Fibroblast of lung (primary cell): Measurements from ENCODE around the gene TUT1. TPM values are rescaled to one million over a fixed set of nuclear protein-coding genes. Genes with fewer than 3 reads are reported as not detected.
"Not testable (repeated sequence)": the region's sequence is repeated elsewhere in the genome, so short reads cannot be mapped to it uniquely, and the experiment has no call there.

Experiments
- DNase-seq, 2 donors: peaks; one replicate each; pipeline versions ENCODE4 v3.0.0 to v3.0.0-alpha.2; 2010; ENCODE audit warnings: low read depth in 2 of 2
- H2AFZ ChIP-seq: 2 replicates; pipeline ENCODE4 v1.5.1; 2012; ENCODE audit warnings: low read length, control low read depth, inconsistent platforms
- H3K27ac ChIP-seq: 2 replicates; pipeline ENCODE4 v1.5.1; 2011; ENCODE audit warnings: low read length, control low read depth; ENCODE audit not compliant: insufficient read depth
- H3K27me3 ChIP-seq: 2 replicates; pipeline ENCODE4 v1.5.1; 2011; ENCODE audit warnings: mild to moderate bottlenecking, low read length; ENCODE audit not compliant: control insufficient read depth, insufficient read depth
- H3K36me3 ChIP-seq: 2 replicates; pipeline ENCODE4 v1.5.1; 2011; ENCODE audit warnings: low read length; ENCODE audit not compliant: control insufficient read depth, insufficient read depth
- H3K4me1 ChIP-seq: 2 replicates; pipeline ENCODE4 v1.5.1; 2011; ENCODE audit warnings: low read length; ENCODE audit not compliant: control insufficient read depth, insufficient read depth; ENCODE audit errors: extremely low read depth
- H3K4me2 ChIP-seq: 2 replicates; pipeline ENCODE4 v1.5.1; 2011; ENCODE audit warnings: low read length, control low read depth; ENCODE audit not compliant: insufficient read depth; ENCODE audit errors: extremely low read depth
- H3K4me3 ChIP-seq, 4 experiments: fragments of 200-600 bp in 1 of 4; sonication (generic) in 1 of 4; replicated peaks in 1 of 4; 2 replicates each; pipeline ENCODE4 v1.5.1; 2011 to 2016; ENCODE audit warnings: low read length in 4 of 4, low read depth in 3 of 4, mild to moderate bottlenecking in 3 of 4, control low read depth in 2 of 4, inconsistent platforms in 1 of 4, mixed read lengths in 1 of 4; ENCODE audit not compliant: insufficient read depth in 1 of 4; ENCODE audit errors: control extremely low read depth in 1 of 4
- H3K79me2 ChIP-seq: 2 replicates; pipeline ENCODE4 v1.5.1; 2012; ENCODE audit warnings: mild to moderate bottlenecking, low read length, inconsistent platforms; ENCODE audit not compliant: control insufficient read depth, insufficient read depth
- H3K9ac ChIP-seq: 2 replicates; pipeline ENCODE4 v1.5.1; 2011; ENCODE audit warnings: mild to moderate bottlenecking, low read length, control low read depth; ENCODE audit not compliant: insufficient read depth
- H3K9me3 ChIP-seq: 2 replicates; pipeline ENCODE4 v1.5.1; 2012; ENCODE audit warnings: low read depth, low read length; ENCODE audit not compliant: control insufficient read depth, insufficient read depth
- H4K20me1 ChIP-seq: 2 replicates; pipeline ENCODE4 v1.5.1; 2011; ENCODE audit warnings: low read length; ENCODE audit not compliant: control insufficient read depth, insufficient read depth; ENCODE audit errors: extremely low read depth
- EZH2 ChIP-seq: IDR thresholded peaks from 2 replicates; pipeline ENCODE4 v1.5.1; 2012; ENCODE audit warnings: low read length, control low read depth, mild to moderate bottlenecking; ENCODE audit errors: missing control alignments
- polyA plus RNA-seq, 2 donors: library from polyadenylated mRNA; depleted of rRNA in 1 of 2; stranded (reverse) in 1 of 2; unstranded in 1 of 2; fragments of >200 nt; gene quantifications; 2 replicates each; pipeline ENCODE4 v1.2.1, GENCODE V29; 2011 to 2012; ENCODE audit warnings: missing spikeins in 1 of 2
- total RNA-seq: library from RNA; depleted of rRNA; stranded (reverse); fragments of >200 nt; gene quantifications from 2 replicates; pipeline ENCODE4 v1.2.1, GENCODE V29; 2014
- TF ChIP-seq, protein P1 (sequence below), 2 donors: IDR thresholded peaks in 1 of 2; conservative IDR thresholded peaks in 1 of 2; 1 replicate in 1 of 2; 2 replicates in 1 of 2; pipeline ENCODE4 v1.5.1; 2011 to 2012; ENCODE audit warnings: low read length in 2 of 2, control low read depth in 1 of 2, inconsistent platforms in 1 of 2, low read depth in 1 of 2, mild to moderate bottlenecking in 1 of 2

TUT1 gene
- total and polyA plus RNA-seq, 2 donors (not counting 1 experiment from before 2014, with no cell fraction given), result 5.5 to 7.8 TPM

DNA sequence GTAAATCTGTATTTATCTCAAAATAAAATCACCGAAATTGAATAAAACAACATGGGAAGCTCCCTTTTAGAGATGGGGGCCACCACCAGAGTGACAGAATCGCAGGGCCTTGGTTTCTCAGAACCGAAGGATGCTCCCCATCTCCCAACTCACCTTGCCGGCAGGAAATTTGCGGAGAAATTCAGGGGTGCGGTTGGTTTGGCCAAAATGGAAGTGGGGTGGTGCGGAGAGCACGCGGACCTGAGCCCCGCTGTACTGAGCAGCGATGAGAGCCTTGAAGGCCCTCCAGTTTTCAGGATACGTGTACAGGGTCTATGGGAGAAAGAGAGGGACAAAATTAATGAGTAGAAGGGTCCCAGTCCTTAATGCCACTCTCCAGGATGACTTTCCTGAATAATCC, 18.9 kb downstream of the TUT1 start:
- no peak for DNase-seq
- Histone ChIP-seq H3K9me3 (no peaks in the 10 kb centered on the region), H4K20me1 (no peaks in the 10 kb centered on the region), H3K79me2 (peaks cover 66% of the 10 kb centered on the region), H3K27me3 (no peaks in the 10 kb centered on the region), H3K9ac (peak overlapping the region; percentile 17), H3K27ac (peak overlapping the region; percentile 81), H3K4me1 (peaks cover 13% of the 10 kb centered on the region), H2AFZ (no peak overlapping the region), H3K36me3 (peaks cover 12% of the 10 kb centered on the region), H3K4me3 (peak overlapping the region; percentile 96 to 99 (median 99)), H3K4me2 (peak overlapping the region; percentile 89)
- TF ChIP-seq, protein P1, sequence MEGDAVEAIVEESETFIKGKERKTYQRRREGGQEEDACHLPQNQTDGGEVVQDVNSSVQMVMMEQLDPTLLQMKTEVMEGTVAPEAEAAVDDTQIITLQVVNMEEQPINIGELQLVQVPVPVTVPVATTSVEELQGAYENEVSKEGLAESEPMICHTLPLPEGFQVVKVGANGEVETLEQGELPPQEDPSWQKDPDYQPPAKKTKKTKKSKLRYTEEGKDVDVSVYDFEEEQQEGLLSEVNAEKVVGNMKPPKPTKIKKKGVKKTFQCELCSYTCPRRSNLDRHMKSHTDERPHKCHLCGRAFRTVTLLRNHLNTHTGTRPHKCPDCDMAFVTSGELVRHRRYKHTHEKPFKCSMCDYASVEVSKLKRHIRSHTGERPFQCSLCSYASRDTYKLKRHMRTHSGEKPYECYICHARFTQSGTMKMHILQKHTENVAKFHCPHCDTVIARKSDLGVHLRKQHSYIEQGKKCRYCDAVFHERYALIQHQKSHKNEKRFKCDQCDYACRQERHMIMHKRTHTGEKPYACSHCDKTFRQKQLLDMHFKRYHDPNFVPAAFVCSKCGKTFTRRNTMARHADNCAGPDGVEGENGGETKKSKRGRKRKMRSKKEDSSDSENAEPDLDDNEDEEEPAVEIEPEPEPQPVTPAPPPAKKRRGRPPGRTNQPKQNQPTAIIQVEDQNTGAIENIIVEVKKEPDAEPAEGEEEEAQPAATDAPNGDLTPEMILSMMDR (conservative IDR thresholded peaks at IDR 0.05 in 1 of 2, IDR thresholded peaks at IDR 0.05 in 1 of 2; ENCODE audit: low read depth in 1 of 2, low read length in 2 of 2), result no peak
- TF ChIP-seq EZH2, result no peak

DNA sequence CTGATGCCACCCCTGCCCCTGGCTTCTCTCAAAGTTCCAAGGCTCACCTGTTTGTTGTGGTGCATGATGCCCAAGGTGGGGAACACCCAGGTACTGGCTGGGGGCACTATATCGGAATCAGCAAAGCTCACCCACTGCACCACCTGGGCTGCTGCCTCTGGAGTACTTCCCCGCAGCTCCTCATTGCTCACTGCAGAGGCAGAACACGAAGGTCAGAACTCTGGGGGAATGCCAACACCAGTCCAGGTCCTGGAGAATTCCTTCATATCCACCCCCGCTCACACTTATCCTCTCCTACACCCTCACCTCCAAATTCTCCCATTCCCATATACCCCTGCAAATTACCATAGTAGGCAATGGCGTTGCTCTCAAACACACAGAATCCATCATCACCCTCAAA, 19.8 kb downstream of the TUT1 start:
- Histone ChIP-seq H3K79me2 (peaks cover 75% of the 10 kb centered on the region), H3K4me1 (peaks cover 13% of the 10 kb centered on the region), H3K36me3 (peaks cover 17% of the 10 kb centered on the region), H3K4me2 (peak overlapping the region; percentile 23)
- H2AFZ ChIP-seq, H3K27me3 ChIP-seq, H3K4me3 ChIP-seq, H3K9ac ChIP-seq, H3K27ac ChIP-seq, H3K9me3 ChIP-seq, DNase-seq, H4K20me1 ChIP-seq: not testable (repeated sequence)

DNA sequence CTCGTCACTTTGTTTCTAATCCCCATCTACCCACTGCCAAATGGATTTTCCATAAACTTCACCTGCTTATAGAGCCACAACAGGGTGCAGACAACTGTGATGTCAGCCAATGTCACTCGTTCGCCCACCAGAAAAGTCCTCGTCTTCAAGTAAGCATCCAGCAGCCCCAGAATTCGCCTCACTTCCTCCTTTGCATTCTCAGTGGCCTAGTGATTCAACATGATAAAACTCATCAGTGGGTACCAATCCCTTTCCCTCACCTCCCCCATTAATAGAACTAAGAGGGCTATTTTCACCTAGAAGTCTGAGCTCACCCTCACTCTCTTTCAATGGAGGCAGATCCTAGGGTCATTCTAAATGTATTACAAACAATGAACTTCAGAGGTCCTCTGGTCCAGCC, 20.4 kb downstream of the TUT1 start:
- H3K36me3 ChIP-seq, result peaks cover 17% of the 10 kb centered on the region
- H3K27me3 ChIP-seq, H3K4me3 ChIP-seq, H3K9me3 ChIP-seq, H3K9ac ChIP-seq, H4K20me1 ChIP-seq, H2AFZ ChIP-seq, H3K27ac ChIP-seq, DNase-seq: not testable (repeated sequence)
- peaks cover 13% of the 10 kb centered on the region for H3K4me1 ChIP-seq
- H3K79me2 ChIP-seq, result peaks cover 80% of the 10 kb centered on the region
- peak overlapping the region; percentile 23 for H3K4me2 ChIP-seq

DNA sequence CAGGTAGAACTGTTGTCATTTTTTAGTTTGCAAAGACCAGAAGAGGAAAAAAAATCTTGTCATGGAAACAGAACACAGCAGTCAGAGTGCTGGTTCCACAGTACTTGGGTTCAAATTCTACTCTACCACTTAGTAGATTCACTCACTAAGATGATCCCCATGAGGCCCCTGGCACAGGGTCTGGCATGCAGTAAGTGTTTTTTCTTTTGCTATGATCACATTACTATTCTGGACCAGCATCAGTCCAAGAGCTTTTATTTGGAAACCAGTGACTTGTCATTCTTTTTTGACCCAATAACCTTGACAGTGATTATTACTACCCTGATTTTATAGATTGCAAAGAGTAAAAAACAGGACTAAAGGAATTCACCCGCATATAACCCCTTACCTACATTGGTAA, 21.7 kb downstream of the TUT1 start:
- no peak for DNase-seq
- Histone ChIP-seq H3K4me1 (peaks cover 8% of the 10 kb centered on the region), H3K9me3 (no peaks in the 10 kb centered on the region), H4K20me1 (no peaks in the 10 kb centered on the region), H2AFZ (no peak overlapping the region), H3K4me3 (no peak overlapping the region), H3K9ac (peak overlapping the region; percentile 20), H3K4me2 (no peak overlapping the region), H3K79me2 (peaks cover 77% of the 10 kb centered on the region), H3K27ac (no peak overlapping the region), H3K27me3 (no peaks in the 10 kb centered on the region), H3K36me3 (peaks cover 20% of the 10 kb centered on the region)
- TF ChIP-seq, protein P1 (conservative IDR thresholded peaks at IDR 0.05 in 1 of 2, IDR thresholded peaks at IDR 0.05 in 1 of 2; ENCODE audit: low read depth in 1 of 2, low read length in 2 of 2), result no peak
- no peak for TF ChIP-seq EZH2
